RWPE2 (cell line): Measurements from ENCODE around the gene ASCC2.
"Not testable (repeated sequence)": the region's sequence is repeated elsewhere in the genome, so short reads cannot be mapped to it uniquely, and the experiment has no call there.

ENCODE experiments used
- ATAC-seq: fragments of 200-7000 bp; cut with Tn5 transposase; 3 replicates; pipeline ENCODE4 v1.9.1; 2021; ENCODE audit warnings: low read depth
- DNase-seq: peaks from one replicate; pipeline ENCODE4 v3.0.0-alpha.2; 2020; ENCODE audit warnings: low spot score
- H3K27ac ChIP-seq: fragments of 450-650 bp; 2 replicates; pipeline ENCODE4 v1.5.1; 2017; ENCODE audit warnings: mild to moderate bottlenecking; ENCODE audit not compliant: poor library complexity, severe bottlenecking
- H3K27me3 ChIP-seq: fragments of 250-450 bp; sonication (Bioruptor Pico); 2 replicates; pipeline ENCODE4 v1.5.1; 2021; ENCODE audit warnings: mild to moderate bottlenecking, moderate library complexity; ENCODE audit not compliant: insufficient read depth, poor library complexity, severe bottlenecking
- H3K36me3 ChIP-seq: fragments of 250-450 bp; sonication (Bioruptor Pico); 2 replicates; pipeline ENCODE4 v1.5.1; 2020; ENCODE audit warnings: low read depth, mild to moderate bottlenecking, moderate library complexity
- H3K4me1 ChIP-seq: fragments of 250-450 bp; sonication (Bioruptor Pico); 2 replicates; pipeline ENCODE4 v1.5.1; 2021; ENCODE audit warnings: mild to moderate bottlenecking, moderate library complexity; ENCODE audit not compliant: insufficient read depth, poor library complexity, severe bottlenecking
- H3K4me3 ChIP-seq: fragments of 250-450 bp; sonication (Bioruptor Pico); 2 replicates; pipeline ENCODE4 v1.5.1; 2021; ENCODE audit warnings: mild to moderate bottlenecking, moderate library complexity; ENCODE audit not compliant: severe bottlenecking
- H3K9me3 ChIP-seq: fragments of 250-450 bp; sonication (Bioruptor Pico); 2 replicates; pipeline ENCODE4 v1.5.1; 2021; ENCODE audit warnings: mild to moderate bottlenecking, moderate library complexity; ENCODE audit not compliant: severe bottlenecking
- TF ChIP-seq, protein P1 (sequence below): fragments of 450-650 bp; IDR thresholded peaks from one replicate; pipeline ENCODE4 v1.5.1; 2017; ENCODE audit warnings: mild to moderate bottlenecking, moderate library complexity; ENCODE audit not compliant: poor library complexity, severe bottlenecking

Gene ASCC2

DNA sequence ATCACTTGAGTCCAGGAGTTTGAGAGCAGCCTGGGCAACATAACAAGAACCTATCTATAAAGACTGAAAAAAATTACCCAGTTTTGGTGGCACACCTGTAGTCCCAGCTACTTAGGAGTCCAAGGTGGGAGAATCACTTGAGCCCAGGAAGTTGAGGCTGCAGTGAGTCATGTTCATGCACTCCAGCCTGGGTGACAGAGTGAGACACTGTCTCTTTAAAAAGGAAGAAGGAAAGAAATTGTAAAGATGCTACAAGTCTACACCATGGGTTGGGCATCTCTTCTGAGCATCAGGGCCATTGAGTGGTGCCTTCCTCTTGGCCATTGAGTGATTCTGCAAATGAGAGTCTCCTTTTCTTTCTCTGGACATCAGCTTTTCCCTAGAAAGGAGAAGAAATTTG lies 29.2 kb upstream of the ASCC2 start:
- Histone ChIP-seq H3K27ac (no peak overlapping the region), H3K4me3 (no peak overlapping the region), H3K27me3 (no peaks in the 10 kb centered on the region), H3K9me3 (no peaks in the 10 kb centered on the region), H3K4me1 (peaks cover 14% of the 10 kb centered on the region), H3K36me3 (no peaks in the 10 kb centered on the region)
- ATAC-seq, result no peak
- TF ChIP-seq, protein P1, sequence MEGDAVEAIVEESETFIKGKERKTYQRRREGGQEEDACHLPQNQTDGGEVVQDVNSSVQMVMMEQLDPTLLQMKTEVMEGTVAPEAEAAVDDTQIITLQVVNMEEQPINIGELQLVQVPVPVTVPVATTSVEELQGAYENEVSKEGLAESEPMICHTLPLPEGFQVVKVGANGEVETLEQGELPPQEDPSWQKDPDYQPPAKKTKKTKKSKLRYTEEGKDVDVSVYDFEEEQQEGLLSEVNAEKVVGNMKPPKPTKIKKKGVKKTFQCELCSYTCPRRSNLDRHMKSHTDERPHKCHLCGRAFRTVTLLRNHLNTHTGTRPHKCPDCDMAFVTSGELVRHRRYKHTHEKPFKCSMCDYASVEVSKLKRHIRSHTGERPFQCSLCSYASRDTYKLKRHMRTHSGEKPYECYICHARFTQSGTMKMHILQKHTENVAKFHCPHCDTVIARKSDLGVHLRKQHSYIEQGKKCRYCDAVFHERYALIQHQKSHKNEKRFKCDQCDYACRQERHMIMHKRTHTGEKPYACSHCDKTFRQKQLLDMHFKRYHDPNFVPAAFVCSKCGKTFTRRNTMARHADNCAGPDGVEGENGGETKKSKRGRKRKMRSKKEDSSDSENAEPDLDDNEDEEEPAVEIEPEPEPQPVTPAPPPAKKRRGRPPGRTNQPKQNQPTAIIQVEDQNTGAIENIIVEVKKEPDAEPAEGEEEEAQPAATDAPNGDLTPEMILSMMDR, result no peak
- DNase-seq, result no peak

DNA sequence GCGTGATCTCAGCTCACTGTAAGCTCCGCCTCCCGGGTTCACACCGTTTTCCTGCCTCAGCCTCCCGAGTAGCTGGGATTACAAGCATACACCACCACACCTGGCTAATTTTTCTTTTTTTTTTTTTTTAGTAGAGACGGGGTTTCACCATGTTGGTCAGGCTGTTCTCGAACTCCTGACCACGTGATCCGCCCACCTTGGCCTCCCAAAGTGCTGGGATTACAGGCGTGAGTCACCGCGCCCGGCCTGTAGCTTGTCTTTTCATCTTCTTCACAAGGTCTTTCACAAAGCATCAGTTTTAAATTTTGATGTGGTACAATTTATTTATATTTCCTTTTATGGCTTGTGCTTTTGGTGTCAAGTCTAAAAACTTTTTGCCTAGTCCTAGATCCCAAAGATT lies 27.5 kb upstream of the ASCC2 start:
- H3K36me3 ChIP-seq, result not testable (repeated sequence)

DNA sequence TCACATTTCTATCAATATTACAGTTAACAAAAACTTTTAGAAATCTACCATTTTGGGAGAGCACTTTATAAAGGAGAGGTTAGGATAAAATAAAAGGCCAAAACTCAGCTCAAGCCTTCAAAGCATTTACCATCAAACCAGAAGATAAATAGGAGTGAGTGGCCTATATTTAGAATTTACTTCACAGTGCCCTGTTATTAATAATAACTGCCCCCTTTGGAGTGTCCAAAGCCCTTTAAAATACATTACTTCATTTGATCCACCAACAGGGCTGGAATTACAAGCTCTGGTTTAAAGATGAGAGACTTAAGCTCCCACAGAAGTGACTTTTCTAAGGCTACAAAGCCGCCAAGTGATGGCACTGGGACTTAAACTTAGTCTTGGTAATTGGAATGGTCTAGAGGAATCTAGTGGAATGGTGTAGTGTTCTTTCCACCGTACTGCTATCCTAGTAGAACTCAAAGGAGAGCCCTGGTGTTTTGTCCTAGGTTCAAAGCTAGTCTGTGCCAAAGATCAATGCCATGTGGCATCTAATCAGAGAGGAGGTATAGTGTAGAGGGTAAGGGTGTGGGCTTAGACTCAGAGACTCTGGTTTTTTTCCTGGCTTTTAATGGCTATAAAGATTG lies 23.7 kb upstream of the ASCC2 start:
- Histone ChIP-seq H3K9me3 (no peaks in the 10 kb centered on the region), H3K4me3 (no peak overlapping the region), H3K4me1 (no peaks in the 10 kb centered on the region), H3K36me3 (no peaks in the 10 kb centered on the region), H3K27me3 (no peaks in the 10 kb centered on the region), H3K27ac (no peak overlapping the region)
- ATAC-seq (no peak), DNase-seq (no peak)
- TF ChIP-seq, protein P1, result no peak

More for the DNA sequence above, 27.5 kb upstream of the ASCC2 start:
- H3K9me3 ChIP-seq, H3K27me3 ChIP-seq, DNase-seq, H3K27ac ChIP-seq, ATAC-seq, H3K4me1 ChIP-seq, H3K4me3 ChIP-seq: not testable (repeated sequence)

DNA sequence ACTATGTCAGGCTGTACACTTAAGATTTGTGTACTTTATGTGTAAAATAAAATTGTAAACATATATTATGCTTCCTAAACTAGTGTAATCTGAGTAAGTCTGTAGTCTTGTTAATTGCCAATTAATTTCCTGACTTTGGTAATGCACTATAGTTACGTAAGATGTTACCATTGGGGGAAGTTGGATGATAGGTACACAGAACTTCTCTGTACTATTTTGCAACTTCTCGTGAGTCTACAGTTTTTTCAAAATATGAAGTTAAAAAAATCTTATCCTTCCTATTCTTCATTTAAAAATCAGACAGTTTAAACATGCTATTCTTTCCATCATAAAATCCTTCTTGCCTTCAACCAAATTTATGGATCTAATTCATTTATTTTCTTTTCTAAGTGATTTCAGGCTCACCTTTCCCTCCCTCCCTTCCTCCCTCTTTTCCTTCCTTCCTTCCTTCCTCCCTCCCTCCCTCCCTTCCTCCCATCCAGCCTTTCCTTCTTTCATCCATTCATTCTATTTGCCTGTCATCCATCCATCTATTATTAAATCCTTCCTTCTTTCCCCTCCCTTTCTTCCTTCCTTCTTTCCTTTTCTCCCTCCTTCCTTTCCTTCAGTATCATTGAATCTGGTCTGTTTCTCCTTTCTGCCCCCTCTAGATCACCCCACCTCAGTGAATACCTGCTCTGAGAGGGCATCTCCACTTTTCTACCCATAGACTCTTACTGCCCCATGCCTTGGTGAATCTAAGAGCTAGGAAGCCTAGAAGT lies 22.1 kb upstream of the ASCC2 start:
- H3K4me3 ChIP-seq, result no peak overlapping the region
- H3K4me1 ChIP-seq, result no peaks in the 10 kb centered on the region
- no peaks in the 10 kb centered on the region for H3K27me3 ChIP-seq
- H3K36me3 ChIP-seq, result no peaks in the 10 kb centered on the region
- ATAC-seq, result no peak
- no peak overlapping the region for H3K27ac ChIP-seq
- no peaks in the 10 kb centered on the region for H3K9me3 ChIP-seq
- TF ChIP-seq, protein P1, result no peak
- DNase-seq, result no peak

DNA sequence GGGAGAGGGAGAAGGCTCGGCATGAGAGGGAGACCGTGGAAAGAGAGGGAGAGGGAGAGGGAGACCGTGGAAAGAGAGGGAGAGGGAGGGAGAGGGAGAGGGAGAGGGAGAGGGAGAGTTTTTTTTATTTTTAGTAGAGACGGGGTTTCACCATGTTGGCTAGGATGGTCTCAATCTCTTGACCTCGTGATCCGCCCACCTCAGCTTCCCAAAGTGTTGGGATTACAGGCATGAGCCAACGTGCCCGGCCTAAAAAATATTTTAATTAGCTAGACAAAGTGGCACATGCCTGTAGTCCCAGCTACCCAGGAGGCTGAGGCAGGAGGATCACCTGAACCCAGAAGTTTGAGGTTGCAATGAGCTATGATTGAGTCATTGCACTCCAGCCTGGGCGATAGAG lies 21.0 kb upstream of the ASCC2 start:
- H3K27me3 ChIP-seq, H3K4me3 ChIP-seq, H3K4me1 ChIP-seq, H3K36me3 ChIP-seq, ATAC-seq, DNase-seq, H3K27ac ChIP-seq, H3K9me3 ChIP-seq: not testable (repeated sequence)

DNA sequence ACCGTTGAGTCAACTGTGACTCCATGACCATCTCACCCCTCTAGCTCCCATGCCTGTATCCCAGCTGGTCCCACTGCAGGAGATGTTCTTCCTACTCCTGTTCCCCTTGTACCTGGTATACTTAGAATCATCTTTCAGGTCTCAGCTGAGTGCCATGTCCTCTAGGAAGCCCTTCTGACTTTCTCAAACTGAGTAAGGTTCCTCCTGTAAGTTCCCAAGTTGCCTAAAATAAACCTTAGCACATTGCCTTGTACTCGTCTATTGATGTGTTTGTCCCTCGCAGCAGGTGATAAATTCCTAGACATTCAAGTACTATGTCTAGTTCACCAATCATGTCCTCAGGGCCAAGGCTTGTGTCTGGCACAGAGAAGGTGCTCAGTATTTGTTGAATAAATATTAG lies 18.4 kb upstream of the ASCC2 start:
- no peaks in the 10 kb centered on the region for H3K36me3 ChIP-seq
- H3K9me3 ChIP-seq, result no peaks in the 10 kb centered on the region
- ATAC-seq (no peak), DNase-seq (no peak)
- no peaks in the 10 kb centered on the region for H3K4me1 ChIP-seq
- TF ChIP-seq, protein P1, result no peak
- H3K27ac ChIP-seq, result no peak overlapping the region
- H3K4me3 ChIP-seq, result no peak overlapping the region
- H3K27me3 ChIP-seq, result no peaks in the 10 kb centered on the region
